CD4-positive, alpha-beta memory T cell (primary cell): ENCODE results near the gene TMEM233. TPM values are rescaled to one million over a fixed set of nuclear protein-coding genes. Genes with fewer than 3 reads are reported as not detected.
A peak's percentile ranks its signal among the peaks of the same experiment; 100 is the strongest.

Experiments
- CTCF ChIA-PET: fragments of 350-600 bp; sonication (Branson Sonifier 250); formaldehyde crosslinking; loops from one replicate; lab custom pipeline; 2021; ENCODE audit warnings: inconsistent platforms; ENCODE audit not compliant: partially characterized antibody; lab: Charles Lee
- POLR2A ChIA-PET: fragments of 350-600 bp; sonication (Branson Sonifier 250); formaldehyde crosslinking; loops from one replicate; lab custom pipeline; 2021; ENCODE audit not compliant: partially characterized antibody; lab: Charles Lee
- DNase-seq, 5 donors: peaks; one replicate each; pipeline versions ENCODE4 v3.0.0 to v3.0.0-alpha.2; 2020 to 2022; ENCODE audit warnings: mixed read lengths in 1 of 5
- H3K27ac ChIP-seq: one replicate; pipeline ENCODE4 v1.7.0; 2013; ENCODE audit warnings: low read depth, low read length
- H3K27me3 ChIP-seq: 2 replicates; pipeline ENCODE4 v1.7.0; 2013; ENCODE audit warnings: mild to moderate bottlenecking, low read length, moderate library complexity; ENCODE audit not compliant: insufficient read depth
- H3K36me3 ChIP-seq: 2 replicates; pipeline ENCODE4 v1.7.0; 2013; ENCODE audit warnings: mild to moderate bottlenecking, low read length, moderate library complexity; ENCODE audit not compliant: insufficient read depth
- H3K4me1 ChIP-seq: 2 replicates; pipeline ENCODE4 v1.7.0; 2013; ENCODE audit warnings: mild to moderate bottlenecking, low read length, moderate library complexity; ENCODE audit not compliant: insufficient read depth
- H3K4me3 ChIP-seq, 2 donors: one replicate each; pipeline ENCODE4 v1.7.0; 2013; ENCODE audit warnings: low read length in 2 of 2, mild to moderate bottlenecking in 1 of 2
- H3K9me3 ChIP-seq, 2 donors: one replicate each; pipeline ENCODE4 v1.7.0; 2013; ENCODE audit warnings: low read length in 2 of 2, control low read depth in 1 of 2; ENCODE audit not compliant: control insufficient read depth in 1 of 2
- H3K27ac Mint-ChIP-seq, 7 donors: one replicate each; pipeline ENCODE4 v1.8.0; 2020 to 2021; ENCODE audit warnings: mixed read lengths in 7 of 7, mild to moderate bottlenecking in 6 of 7, inconsistent platforms in 3 of 7, moderate library complexity in 3 of 7
- H3K27me3 Mint-ChIP-seq, 2 donors: one replicate each; pipeline ENCODE4 v1.8.0; 2020 to 2021; ENCODE audit warnings: mixed read lengths in 2 of 2
- H3K36me3 Mint-ChIP-seq, 2 donors: one replicate each; pipeline ENCODE4 v1.8.0; 2020 to 2021; ENCODE audit warnings: mixed read lengths in 2 of 2, inconsistent platforms in 1 of 2, mild to moderate bottlenecking in 1 of 2
- H3K4me1 Mint-ChIP-seq, 4 donors: one replicate each; pipeline ENCODE4 v1.8.0; 2020 to 2021; ENCODE audit warnings: mixed read lengths in 4 of 4, mild to moderate bottlenecking in 1 of 4
- H3K4me3 Mint-ChIP-seq, 8 donors: one replicate each; pipeline ENCODE4 v1.8.0; 2020 to 2021; ENCODE audit warnings: mixed read lengths in 8 of 8, mild to moderate bottlenecking in 7 of 8, moderate library complexity in 6 of 8, inconsistent platforms in 3 of 8
- H3K9me3 Mint-ChIP-seq, 8 donors: one replicate each; pipeline ENCODE4 v1.8.0; 2020 to 2021; ENCODE audit warnings: mixed read lengths in 8 of 8, mild to moderate bottlenecking in 5 of 8, inconsistent platforms in 3 of 8, moderate library complexity in 1 of 8
- intact Hi-C: fragments of 100-400 bp; cut with micrococcal nuclease; formaldehyde crosslinking; loops from one replicate; pipeline ENCODE4 v1.15.1; 2023
- polyA plus RNA-seq, 2 donors: library from polyadenylated mRNA; unstranded; fragments of 300-500 nt; fragmentation: Illumina TruSeq; gene quantifications; one replicate each; pipeline ENCODE4 v1.2.3, GENCODE V29; 2021
- total RNA-seq, 2 experiments: library from RNA; stranded (reverse); gene quantifications; one replicate each; pipeline ENCODE4 v1.2.3, GENCODE V29; 2021

The TMEM233 gene
- total and polyA plus RNA-seq, 4 experiments from 2014 or later = not detected

DNA sequence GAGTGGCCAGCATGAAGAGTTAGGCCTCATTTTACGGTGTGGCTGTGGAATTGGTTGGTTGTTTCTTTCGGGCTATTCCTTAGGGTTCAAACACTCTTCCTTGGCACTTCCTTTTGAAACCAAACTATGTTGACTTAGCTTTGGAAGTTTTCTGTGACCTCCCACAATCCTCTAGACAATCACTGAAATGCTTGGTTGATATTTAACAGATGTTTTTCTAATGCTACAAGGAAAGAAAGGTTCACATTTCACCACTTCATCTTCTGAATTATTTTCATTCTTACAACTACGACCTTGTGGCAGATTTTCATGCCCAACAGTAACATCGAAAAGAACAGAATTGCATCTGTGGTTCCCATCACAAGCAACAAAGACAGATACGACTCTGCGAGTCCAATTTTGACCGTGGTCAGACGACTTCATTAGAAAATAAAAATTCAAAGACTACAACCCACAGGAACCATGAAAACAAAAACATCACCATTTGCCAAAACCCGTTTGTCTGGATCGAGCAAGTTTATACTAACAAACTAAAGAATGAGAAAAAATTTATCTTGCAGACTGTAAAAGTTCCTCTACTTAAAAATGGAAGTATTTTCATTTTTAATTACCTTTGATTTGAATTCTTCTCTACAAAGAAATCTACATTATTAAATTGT is 91.3 kb downstream of the TMEM233 start:
- DNase-seq = no peak
- no peak overlapping the region for H3K27ac Mint-ChIP-seq
- peaks cover 8% of the 10 kb centered on the region for H3K4me1 ChIP-seq
- H3K36me3 ChIP-seq = peaks cover 20% of the 10 kb centered on the region
- H3K4me3 Mint-ChIP-seq = no peak overlapping the region
- H3K27ac ChIP-seq = no peak overlapping the region
- H3K4me1 Mint-ChIP-seq = peaks cover 6 to 11% (median 9%) of the 10 kb centered on the region in 4 donors
- H3K27me3 Mint-ChIP-seq = no peaks in the 10 kb centered on the region
- ChIA-PET POLR2A (no interaction called here), CTCF (no interaction called here)
- H3K9me3 Mint-ChIP-seq = no peaks in the 10 kb centered on the region
- H3K4me3 ChIP-seq = no peak overlapping the region
- H3K36me3 Mint-ChIP-seq = peaks cover 12 to 15% of the 10 kb centered on the region in 2 donors
- no peaks in the 10 kb centered on the region for H3K9me3 ChIP-seq
- H3K27me3 ChIP-seq = no peaks in the 10 kb centered on the region
- intact Hi-C loops = no loop called here

DNA sequence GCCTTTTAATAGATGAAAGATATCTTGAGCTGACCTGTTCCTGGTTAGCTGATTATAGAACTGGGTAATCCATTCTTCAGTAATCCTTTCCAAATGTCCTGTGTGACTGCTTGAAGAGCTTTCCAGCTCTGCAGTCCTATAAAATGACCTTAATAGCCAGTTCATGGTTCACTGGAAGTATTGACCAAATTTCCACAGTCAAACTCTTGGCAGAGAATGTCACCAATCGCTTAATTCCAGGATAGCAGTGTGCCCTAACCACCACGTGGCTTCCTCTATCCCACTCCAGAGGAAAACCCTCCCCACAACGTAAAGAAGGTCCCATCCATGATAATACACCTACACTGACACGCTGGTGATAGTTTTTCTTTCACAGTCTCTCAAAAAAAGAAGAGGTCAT is 91.8 kb downstream of the TMEM233 start:
- no peak overlapping the region for H3K4me3 Mint-ChIP-seq
- Histone ChIP-seq H3K4me1 (peaks cover 8% of the 10 kb centered on the region), H3K27ac (no peak overlapping the region), H3K4me3 (no peak overlapping the region), H3K36me3 (peaks cover 14% of the 10 kb centered on the region), H3K27me3 (no peaks in the 10 kb centered on the region), H3K9me3 (no peaks in the 10 kb centered on the region)
- no peaks in the 10 kb centered on the region for H3K27me3 Mint-ChIP-seq
- ChIA-PET POLR2A (no interaction called here), CTCF (no interaction called here)
- no peak overlapping the region for H3K27ac Mint-ChIP-seq
- no peaks in the 10 kb centered on the region for H3K9me3 Mint-ChIP-seq
- H3K4me1 Mint-ChIP-seq = peaks cover 6 to 11% (median 9%) of the 10 kb centered on the region in 4 donors
- peaks cover 8 to 10% of the 10 kb centered on the region in 2 donors for H3K36me3 Mint-ChIP-seq
- intact Hi-C loops = no loop called here
- no peak for DNase-seq

DNA sequence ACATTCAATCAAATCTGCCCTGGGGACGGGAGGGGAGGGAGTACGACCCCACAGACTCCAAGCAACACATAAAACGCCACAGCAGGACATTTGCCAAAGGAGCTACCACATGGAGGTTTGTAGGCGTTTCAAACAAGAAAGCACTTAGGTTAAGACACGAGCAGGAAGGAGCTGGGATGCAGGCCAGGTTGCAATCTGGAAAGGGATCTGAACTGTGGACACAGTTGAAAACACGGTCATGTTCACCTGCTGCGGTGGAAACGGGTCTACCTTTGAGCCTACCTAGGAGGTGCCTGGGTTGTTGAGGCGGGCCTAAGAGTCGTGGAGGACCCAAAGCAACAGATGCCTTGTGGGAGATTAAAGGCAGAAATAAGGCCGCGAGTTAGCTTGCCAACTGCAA is 92.8 kb downstream of the TMEM233 start:
- H3K4me3 ChIP-seq = no peak overlapping the region
- intact Hi-C loops = no loop called here
- Mint-ChIP-seq H3K4me3 (no peak overlapping the region), H3K4me1 (peaks cover 6 to 11% (median 9%) of the 10 kb centered on the region in 4 donors), H3K27ac (no peak overlapping the region), H3K27me3 (no peaks in the 10 kb centered on the region), H3K36me3 (peaks cover 4 to 5% of the 10 kb centered on the region in 2 donors), H3K9me3 (no peaks in the 10 kb centered on the region)
- no peaks in the 10 kb centered on the region for H3K9me3 ChIP-seq
- no peak for DNase-seq
- POLR2A ChIA-PET = no interaction called here
- no peak overlapping the region for H3K27ac ChIP-seq
- H3K27me3 ChIP-seq = no peaks in the 10 kb centered on the region
- CTCF ChIA-PET = no interaction called here
- peaks cover 5% of the 10 kb centered on the region for H3K36me3 ChIP-seq
- peaks cover 8% of the 10 kb centered on the region for H3K4me1 ChIP-seq

DNA sequence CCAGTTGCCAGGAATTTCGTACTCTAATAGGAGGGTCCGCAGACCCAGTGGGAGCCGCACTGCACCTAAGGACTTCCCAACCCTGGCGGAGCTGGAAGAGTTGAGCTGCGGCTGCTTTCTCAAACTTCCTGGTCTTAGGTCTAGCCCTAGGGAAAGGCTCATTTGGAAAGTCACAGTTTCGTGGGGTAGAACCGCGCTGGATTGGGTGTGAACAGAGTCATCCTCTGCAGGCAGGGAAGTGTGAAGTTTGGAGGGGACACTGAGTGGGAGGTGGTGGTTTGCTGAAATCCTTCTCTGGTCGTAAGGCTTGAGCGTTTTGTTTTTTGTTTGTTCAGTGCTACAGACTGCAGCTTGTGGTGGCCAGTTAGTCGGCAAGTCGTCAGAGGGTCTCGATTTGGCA is 93.2 kb downstream of the TMEM233 start:
- H3K4me1 ChIP-seq = peaks cover 8% of the 10 kb centered on the region
- peaks cover under 1% of the 10 kb centered on the region for H3K36me3 ChIP-seq
- H3K27ac ChIP-seq = no peak overlapping the region
- H3K36me3 Mint-ChIP-seq = peaks cover 4 to 5% of the 10 kb centered on the region in 2 donors
- CTCF ChIA-PET = no interaction called here
- no peaks in the 10 kb centered on the region for H3K27me3 Mint-ChIP-seq
- DNase-seq = no peak
- no peaks in the 10 kb centered on the region for H3K27me3 ChIP-seq
- intact Hi-C loops = no loop called here
- H3K27ac Mint-ChIP-seq = no peak overlapping the region
- no peak overlapping the region for H3K4me3 ChIP-seq
- no peak overlapping the region for H3K4me3 Mint-ChIP-seq
- no peaks in the 10 kb centered on the region for H3K9me3 ChIP-seq
- peaks cover 6 to 11% (median 8%) of the 10 kb centered on the region in 4 donors for H3K4me1 Mint-ChIP-seq
- no peaks in the 10 kb centered on the region for H3K9me3 Mint-ChIP-seq
- POLR2A ChIA-PET = no interaction called here

- Histone ChIP-seq H3K27ac (no peak overlapping the region), H3K4me1 (peaks cover 5% of the 10 kb centered on the region), H3K36me3 (no peaks in the 10 kb centered on the region), H3K9me3 (no peaks in the 10 kb centered on the region), H3K27me3 (no peaks in the 10 kb centered on the region), H3K4me3 (no peak overlapping the region)
- CTCF ChIA-PET = no interaction called here
- H3K4me3 Mint-ChIP-seq = no peak overlapping the region
- peaks cover 0 to 5% of the 10 kb centered on the region in 2 donors for H3K36me3 Mint-ChIP-seq
- POLR2A ChIA-PET = no interaction called here
- H3K27ac Mint-ChIP-seq = no peak overlapping the region
- H3K9me3 Mint-ChIP-seq = no peaks in the 10 kb centered on the region
- intact Hi-C loops = no loop called here
- H3K27me3 Mint-ChIP-seq = no peaks in the 10 kb centered on the region
- peaks cover 3 to 10% (median 5%) of the 10 kb centered on the region in 4 donors for H3K4me1 Mint-ChIP-seq
- DNase-seq = no peak
Measured at GRCh38 chr12:119687406-119687805, 93.8 kb downstream of the TMEM233 start.

- Mint-ChIP-seq H3K27ac (no peak overlapping the region), H3K36me3 (peaks cover 0 to 5% of the 10 kb centered on the region in 2 donors), H3K27me3 (no peaks in the 10 kb centered on the region), H3K4me3 (no peak overlapping the region), H3K4me1 (peaks cover 0 to 6% (median 1%) of the 10 kb centered on the region in 4 donors), H3K9me3 (no peaks in the 10 kb centered on the region)
- DNase-seq = no peak
- Histone ChIP-seq H3K4me1 (no peaks in the 10 kb centered on the region), H3K9me3 (no peaks in the 10 kb centered on the region), H3K4me3 (no peak overlapping the region), H3K36me3 (no peaks in the 10 kb centered on the region), H3K27me3 (no peaks in the 10 kb centered on the region), H3K27ac (no peak overlapping the region)
- POLR2A ChIA-PET = no interaction called here
- CTCF ChIA-PET = no interaction called here
- intact Hi-C loops = no loop called here
Measured at GRCh38 chr12:119687879-119688278, 94.3 kb downstream of the TMEM233 start.

- H3K36me3 ChIP-seq = no peaks in the 10 kb centered on the region
- no peaks in the 10 kb centered on the region for H3K9me3 ChIP-seq
- H3K27ac Mint-ChIP-seq = no peak overlapping the region
- H3K36me3 Mint-ChIP-seq = no peaks in the 10 kb centered on the region
- DNase-seq = no peak
- H3K4me3 ChIP-seq = no peak overlapping the region
- CTCF ChIA-PET = no interaction called here
- no peak overlapping the region for H3K27ac ChIP-seq
- H3K9me3 Mint-ChIP-seq = no peaks in the 10 kb centered on the region
- POLR2A ChIA-PET = no interaction called here
- H3K27me3 Mint-ChIP-seq = no peaks in the 10 kb centered on the region
- H3K4me1 ChIP-seq = no peaks in the 10 kb centered on the region
- no peaks in the 10 kb centered on the region for H3K4me1 Mint-ChIP-seq
- peak overlapping the region in 1 of 8 donors; percentile 45 for H3K4me3 Mint-ChIP-seq
- no peaks in the 10 kb centered on the region for H3K27me3 ChIP-seq
- intact Hi-C loops = loop anchor here (10.0 kb wide), 1 partner anchor 215 kb away; no protein-coding TSS in a partner anchor
Measured at GRCh38 chr12:119689935-119690500, 96.4 kb downstream of the TMEM233 start.
